Fibroblast of skin of left quadriceps (primary cell): Measurements from ENCODE around the gene TAS1R3.

Experiments used
- DNase-seq, 2 experiments: peaks; one replicate each; pipeline ENCODE4 v3.0.0-alpha.2; 2013; ENCODE audit warnings: low read depth in 2 of 2

Gene TAS1R3

GRCh38 chr1:1331068-1331965 lies at the start of gene TAS1R3:
TSS of gene TAS1R3 (plus strand) at chr1:1331280. CDS start at chr1:1331346, 66 bp downstream.
- no peak for DNase-seq

DNA sequence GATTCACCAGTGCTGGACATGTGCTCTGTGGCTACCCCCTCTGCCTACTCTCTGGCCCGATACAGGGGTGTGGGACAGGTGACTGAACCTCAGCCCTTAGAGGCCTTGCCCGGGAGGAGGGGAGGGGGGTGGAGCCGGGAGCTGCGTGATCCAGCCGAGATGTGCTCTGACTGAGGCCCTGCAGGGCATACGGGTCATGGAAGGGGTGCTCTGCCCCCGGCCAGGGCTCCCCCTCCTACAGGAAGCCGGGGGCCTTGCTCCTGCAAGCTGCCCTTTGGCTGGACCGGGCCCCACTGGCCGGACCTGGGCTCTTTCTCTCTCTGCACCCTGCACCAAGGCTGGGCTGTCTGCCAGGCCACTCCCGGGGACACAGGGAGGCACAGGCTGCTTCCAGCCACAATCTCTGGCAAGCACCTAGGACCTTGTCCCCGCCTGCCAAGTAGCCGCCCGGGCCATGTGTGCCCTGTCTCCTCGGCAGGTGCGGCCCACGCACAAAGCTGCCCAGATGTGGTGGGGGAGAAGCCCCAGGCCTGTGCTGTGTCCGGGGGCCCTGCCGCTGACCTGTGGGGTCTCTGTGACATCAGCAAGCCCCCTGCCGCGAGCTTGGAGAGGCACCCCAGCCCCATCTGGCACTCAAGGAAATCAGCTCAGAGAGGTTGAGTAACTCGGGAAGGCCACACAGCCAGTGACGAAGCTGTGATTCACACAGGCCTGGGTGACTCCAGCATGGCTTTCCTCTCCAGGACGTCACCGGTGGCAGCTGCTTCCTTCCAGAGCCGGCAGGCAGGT lies 49.4 kb upstream of the TAS1R3 start:
- DNase-seq: no peak

- DNase-seq: no peak
Observed at GRCh38 chr1:1282998-1283397, 48.1 kb upstream of the TAS1R3 start.

DNA sequence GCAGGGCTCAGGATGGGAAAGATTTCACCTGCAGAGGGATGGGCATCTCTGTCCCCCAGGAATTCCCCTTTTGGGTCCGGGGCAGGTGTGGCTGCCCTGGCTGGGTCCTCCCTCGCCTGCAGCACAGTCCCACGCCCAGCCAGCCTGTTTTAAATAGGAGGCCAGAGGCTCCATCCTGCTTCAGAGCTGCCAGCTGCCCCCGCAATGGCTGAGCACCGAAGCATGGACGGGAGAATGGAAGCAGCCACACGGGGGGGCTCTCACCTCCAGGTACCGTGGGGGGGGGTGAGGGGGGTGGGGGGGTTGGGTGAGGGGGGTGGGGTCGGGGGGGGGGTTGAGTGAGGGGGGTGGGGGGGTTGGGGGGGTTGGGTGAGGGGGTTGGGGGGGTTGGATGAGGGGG lies 47.3 kb upstream of the TAS1R3 start:
- DNase-seq: no peak

DNA sequence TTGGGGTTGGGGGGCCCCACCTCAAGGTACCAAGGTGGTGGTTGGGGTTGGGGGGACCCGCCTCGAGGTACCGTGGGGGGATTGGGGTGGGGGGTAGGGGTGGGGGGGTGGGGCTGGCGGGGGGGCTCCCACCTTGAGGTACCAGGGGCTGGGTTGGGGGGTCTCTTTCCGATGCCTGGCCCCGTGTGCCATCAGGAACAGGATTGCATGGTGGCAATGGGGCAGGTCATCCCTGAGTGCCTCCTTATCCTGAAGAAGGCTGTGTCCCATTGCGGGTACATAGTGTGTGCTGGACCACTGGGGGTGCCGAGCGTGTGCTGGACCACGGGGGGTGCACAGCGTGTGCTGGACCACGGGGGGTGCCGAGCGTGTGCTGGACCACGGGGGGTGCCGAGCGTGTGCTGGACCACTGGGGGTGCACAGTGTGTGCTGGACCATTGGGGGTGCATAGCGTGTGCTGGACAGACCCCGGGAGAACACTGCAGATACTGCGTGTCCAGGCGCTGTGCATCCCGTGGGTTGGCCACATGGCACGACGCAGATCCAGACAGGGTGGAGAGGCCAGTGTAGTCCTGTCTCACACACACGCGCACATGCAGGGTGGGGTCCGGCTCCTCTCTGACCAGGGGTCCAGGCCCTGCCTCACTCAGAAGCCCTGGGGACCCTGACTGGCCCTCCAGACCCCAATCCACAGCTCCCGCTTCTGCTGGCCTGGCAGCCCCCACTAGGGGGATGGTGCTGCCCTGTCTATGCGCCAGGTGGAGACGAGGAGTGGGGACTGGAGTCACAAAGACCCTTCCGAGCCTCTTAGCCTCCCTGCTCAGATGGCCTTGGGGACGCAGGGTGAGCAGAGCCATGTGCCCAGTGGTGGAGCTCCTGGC lies 46.6 kb upstream of the TAS1R3 start:
- DNase-seq: no peak

- DNase-seq: no peak
Observed at GRCh38 chr1:1285102-1285571, 45.9 kb upstream of the TAS1R3 start.

- no peak for DNase-seq
Observed at GRCh38 chr1:1285611-1286311, 45.3 kb upstream of the TAS1R3 start.

- DNase-seq: no peak
Observed at GRCh38 chr1:1286313-1287261, 44.5 kb upstream of the TAS1R3 start.

- no peak for DNase-seq
Observed at GRCh38 chr1:1287288-1288110, 43.6 kb upstream of the TAS1R3 start.

DNA sequence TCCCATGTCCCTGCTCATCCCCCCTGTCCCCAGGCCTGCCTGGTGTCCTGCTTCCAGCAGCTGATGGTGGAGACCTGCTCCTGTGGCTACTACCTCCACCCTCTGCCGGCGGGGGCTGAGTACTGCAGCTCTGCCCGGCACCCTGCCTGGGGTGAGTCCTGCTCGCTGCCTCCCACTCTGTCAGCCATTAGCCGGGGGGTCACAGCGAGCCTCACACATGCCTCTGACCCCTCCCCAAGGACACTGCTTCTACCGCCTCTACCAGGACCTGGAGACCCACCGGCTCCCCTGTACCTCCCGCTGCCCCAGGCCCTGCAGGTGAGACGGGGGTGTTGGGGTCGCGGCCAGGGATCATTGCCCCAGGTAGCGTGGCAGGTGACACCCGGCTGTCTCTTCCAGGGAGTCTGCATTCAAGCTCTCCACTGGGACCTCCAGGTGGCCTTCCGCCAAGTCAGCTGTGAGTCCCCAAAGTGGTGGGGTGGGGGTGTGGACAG lies 40.8 kb upstream of the TAS1R3 start:
- DNase-seq: no peak

GRCh38 chr1:1291023-1291528 lies 40.0 kb upstream of the TAS1R3 start:
- DNase-seq: no peak

- no peak for DNase-seq
Observed at GRCh38 chr1:1291548-1292441, 39.3 kb upstream of the TAS1R3 start.

- DNase-seq: no peak
Observed at GRCh38 chr1:1292442-1292779, 38.7 kb upstream of the TAS1R3 start.

DNA sequence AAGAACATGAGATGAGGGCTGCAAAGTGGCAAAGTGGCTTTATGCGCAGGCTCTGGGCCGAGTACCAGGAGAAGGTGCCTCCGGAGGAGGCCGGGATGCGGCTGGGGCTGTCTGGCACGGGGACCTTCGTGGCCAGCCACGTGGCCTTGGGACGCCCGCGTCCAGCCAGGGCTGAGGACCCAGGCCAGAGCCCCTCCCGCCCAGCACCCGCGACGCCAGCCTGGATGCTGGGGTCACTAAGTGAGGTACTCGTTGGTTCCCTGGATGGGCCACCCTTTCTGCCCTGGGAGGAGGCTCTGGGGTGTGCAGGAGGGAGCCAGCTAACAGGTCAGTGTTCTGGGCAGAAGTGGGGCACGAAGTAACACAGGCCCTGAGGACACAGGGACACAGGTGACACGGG lies 38.2 kb upstream of the TAS1R3 start:
- DNase-seq: no peak

DNA sequence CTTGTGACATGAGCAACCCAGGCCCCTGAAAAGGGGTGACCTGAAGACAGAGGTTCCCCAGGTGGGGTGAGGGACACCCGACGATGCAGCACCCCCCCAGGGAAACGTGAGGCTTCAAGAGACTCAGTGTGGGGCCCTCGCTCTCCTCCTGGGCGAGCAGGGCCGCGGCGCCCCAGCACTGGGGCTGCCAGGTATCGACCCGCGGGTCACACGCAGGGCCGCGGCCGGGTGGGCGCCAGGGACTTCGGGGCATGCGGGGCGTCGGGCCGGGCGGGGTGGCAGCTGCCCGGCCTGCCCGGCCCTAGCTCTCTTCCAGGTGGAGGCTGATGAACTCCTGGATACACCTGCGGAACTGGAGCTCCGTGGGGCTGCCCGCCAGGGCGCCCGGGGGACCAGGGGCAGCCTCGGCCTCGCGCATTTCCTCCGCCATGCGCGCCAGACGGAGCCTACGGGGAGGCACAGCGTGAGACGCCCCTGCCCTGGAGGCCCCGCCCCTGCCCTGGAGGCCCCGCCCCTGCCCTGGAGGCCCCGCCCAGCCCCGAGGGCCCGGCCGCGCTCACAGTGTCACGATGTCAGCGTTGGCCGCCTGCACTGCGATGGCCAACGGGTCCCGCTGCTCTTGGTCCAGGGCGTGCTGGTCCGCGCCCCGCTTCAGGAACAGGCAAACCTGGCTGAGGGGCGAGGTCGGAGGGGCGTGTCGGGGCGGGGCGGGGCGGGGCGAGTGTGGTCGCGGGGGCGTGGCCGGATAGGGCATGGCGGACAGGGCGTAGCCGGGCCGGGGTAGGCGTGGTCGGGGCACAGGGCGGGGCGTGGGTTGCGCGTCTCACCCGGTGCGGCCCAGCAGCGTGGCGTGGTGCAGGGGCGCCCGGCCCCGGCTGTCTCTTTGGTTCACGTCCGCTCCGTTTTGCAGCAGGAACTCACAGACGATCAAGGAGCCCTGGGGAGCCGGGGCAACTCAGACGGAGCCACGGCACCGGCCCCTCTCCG lies 37.5 kb upstream of the TAS1R3 start:
- no peak for DNase-seq

DNA sequence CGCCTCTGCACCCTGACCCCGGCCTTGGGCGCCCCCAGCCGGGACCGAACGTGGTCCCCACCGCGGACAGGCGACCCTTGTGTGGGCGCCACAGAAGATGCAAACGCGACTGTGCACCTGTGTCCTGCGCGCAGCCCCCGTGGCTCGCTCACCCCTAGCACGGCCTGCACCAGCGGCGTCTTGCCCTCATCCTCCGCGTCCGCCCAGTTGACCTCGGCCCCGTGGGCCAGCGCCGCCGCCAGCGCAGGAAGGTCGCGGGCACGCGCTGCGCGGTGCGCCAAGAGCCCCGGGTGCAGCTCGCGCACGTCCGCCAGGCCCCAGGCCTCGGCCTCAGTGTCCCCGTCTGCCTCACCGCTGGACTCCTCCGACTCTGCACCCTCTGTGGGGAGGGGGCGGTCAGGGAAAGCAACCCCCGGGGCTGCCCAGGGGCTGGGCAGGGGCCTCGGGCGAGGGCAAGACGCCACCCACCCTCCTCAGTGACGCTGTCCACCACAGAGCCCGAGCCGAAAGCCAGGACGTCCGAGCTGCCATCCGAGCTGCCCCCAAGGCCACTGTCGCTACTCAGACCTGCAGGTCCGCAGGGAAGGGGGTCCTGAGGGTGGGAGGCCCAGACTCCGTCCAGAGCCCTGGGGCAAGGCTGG lies 36.7 kb upstream of the TAS1R3 start:
- no peak for DNase-seq
